ENCODE data around the gene CYP2A6.
"Not testable (repeated sequence)": the region's sequence is repeated elsewhere in the genome, so short reads cannot be mapped to it uniquely, and the experiment has no call there.

- TF ChIP-seq CTCF (IDR thresholded peaks at IDR 0.05; ENCODE audit: low read depth, low read length); EZH2phosphoT487 (IDR thresholded peaks at IDR 0.05; ENCODE audit: low read depth): not testable (repeated sequence)
These were observed 23.9 kb downstream of the CYP2A6 start for GRCh38 chr19:40826312-40826698.
